GM18870 (cell line): ENCODE data around the gene DDX39A.
"Not testable (repeated sequence)": the region's sequence is repeated elsewhere in the genome, so short reads cannot be mapped to it uniquely, and the experiment has no call there.

Source experiments
- ATAC-seq: cut with Tn5 transposase; IDR thresholded peaks from one replicate; pipeline ENCODE4 v1.9.1; 2021; ENCODE audit warnings: moderate library complexity; ENCODE audit not compliant: unreplicated experiment

The DDX39A gene

GRCh38 chr19:14366529-14366928 is 52.6 kb downstream of the DDX39A start:
- ATAC-seq: peak; percentile 38

GRCh38 chr19:14364098-14364443 is 55.1 kb downstream of the DDX39A start:
- ATAC-seq: not testable (repeated sequence)

GRCh38 chr19:14363183-14364097 is 55.7 kb downstream of the DDX39A start:
- ATAC-seq: no peak

- ATAC-seq: no peak
Measured at GRCh38 chr19:14361824-14362223, 57.3 kb downstream of the DDX39A start.
